DMS79 (cell line): ENCODE results near the gene OR2T1.
"Not testable (repeated sequence)": the region's sequence is repeated elsewhere in the genome, so short reads cannot be mapped to it uniquely, and the experiment has no call there.

ENCODE experiments used
- DNase-seq: peaks from one replicate; lab custom pipeline; 2025; lab: John Stamatoyannopoulos, UW

Gene OR2T1, protein sequence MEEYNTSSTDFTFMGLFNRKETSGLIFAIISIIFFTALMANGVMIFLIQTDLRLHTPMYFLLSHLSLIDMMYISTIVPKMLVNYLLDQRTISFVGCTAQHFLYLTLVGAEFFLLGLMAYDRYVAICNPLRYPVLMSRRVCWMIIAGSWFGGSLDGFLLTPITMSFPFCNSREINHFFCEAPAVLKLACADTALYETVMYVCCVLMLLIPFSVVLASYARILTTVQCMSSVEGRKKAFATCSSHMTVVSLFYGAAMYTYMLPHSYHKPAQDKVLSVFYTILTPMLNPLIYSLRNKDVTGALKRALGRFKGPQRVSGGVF

DNA sequence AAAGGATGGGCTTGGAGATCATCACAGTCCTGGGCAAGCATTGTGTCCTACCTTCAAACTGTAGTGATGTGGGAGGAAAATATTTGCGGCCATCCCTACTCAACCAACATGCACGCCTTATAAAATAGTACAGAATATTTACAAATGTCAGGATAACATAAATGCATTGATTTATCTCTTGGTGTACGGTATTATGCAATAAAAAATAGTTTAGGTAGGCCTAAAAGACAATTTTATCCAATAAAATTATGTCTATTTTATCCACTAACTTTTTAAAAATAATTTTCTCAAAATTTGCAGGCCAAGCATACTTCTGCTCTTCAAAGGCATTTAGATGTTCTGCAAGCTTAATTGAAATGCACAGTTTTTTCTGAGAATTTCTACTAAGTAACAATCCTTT lies at the start of gene OR2T1:
Gene OR2T1, plus strand, starts transcription at position 301 of the 400 bp plus-strand sequence. CDS start 3,100 bp downstream, outside the sequence.
- no peak for DNase-seq

DNA sequence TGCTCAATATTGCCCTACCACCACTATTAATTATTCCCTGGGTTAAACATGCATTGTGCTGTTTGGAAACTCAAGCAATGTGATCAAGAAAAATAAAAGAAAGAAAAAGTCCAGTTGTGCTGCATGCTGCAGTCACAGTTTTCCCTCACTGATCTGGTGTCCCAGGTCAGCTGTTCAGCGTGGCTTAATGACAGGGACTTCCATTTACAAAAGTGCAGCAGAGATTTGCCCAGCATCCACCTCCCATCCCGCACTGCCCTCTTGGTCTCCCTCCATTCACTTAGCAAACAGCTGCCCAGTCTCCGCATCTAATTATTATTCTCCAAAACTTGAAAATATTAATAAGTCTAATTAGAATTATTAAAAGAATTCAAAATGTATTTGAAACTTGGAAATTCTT lies 43.4 kb upstream of the OR2T1 start:
- DNase-seq, result no peak

DNA sequence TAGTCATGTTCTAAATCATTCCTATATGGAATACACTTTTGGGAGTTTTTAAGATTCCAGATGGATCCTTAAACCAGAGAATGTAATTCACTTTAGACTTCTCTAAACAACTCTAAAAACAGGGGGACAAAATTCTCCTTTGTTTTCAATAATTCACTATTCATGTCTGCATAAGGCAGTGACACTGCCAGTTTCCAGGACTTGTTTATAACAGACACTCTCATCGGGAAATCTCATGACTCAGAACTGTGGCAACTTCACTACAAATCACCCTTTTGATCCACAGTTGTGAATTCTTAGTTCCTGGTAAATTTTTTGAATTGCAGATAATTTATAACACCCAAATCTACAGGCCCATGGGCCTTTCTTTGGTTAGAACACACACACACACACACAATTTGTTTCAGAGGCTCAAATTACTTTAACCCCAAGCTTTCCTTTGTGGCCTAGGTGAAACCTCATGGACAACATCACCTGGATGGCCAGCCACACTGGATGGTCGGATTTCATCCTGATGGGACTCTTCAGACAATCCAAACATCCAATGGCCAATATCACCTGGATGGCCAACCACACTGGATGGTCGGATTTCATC lies 41.6 kb upstream of the OR2T1 start, which contains the start of gene OR2T4:
Gene OR2T4, plus strand, starts transcription at position 545 of the 595 bp plus-strand sequence. Its CDS starts 0 bp downstream, at position 545.
- DNase-seq, result no peak

DNA sequence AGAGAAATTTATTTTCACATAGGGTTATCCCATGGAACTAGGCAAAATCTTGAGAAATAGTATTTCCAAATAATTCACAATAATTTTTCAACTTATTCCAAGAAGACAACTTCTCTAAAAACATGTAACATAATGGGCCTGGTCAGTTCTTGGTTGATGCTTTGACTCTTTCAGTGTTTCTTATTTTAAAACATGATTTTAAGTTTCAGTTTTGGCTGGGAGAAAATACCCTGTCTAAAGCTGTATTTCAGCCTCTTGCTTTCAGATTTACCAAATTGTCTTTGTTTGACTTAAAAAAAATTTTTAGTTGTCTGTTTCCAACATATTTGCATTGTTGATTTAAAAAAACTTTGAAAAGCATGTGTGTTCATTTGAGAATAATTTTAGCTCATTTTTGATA lies 36.2 kb upstream of the OR2T1 start:
- DNase-seq, result no peak

DNA sequence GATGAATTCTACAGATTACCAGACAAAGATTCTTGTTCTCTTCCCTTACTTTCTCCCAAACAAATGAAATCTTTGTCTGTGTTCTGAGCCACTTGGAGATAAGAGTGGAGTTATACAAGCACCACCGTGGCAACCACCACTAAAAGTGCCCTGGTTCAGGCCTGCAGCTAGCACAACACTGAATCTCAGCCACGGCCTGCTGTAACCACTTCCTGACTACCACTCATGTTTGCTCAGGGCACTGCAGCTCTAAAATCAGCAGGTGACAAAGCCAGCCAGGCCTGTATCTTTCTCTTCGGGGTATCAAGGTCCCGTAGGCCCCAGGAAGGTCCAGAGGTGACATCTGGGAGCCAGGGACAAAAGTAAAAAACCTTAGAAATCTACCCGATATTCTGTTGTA lies 30.5 kb upstream of the OR2T1 start:
- DNase-seq, result no peak

DNA sequence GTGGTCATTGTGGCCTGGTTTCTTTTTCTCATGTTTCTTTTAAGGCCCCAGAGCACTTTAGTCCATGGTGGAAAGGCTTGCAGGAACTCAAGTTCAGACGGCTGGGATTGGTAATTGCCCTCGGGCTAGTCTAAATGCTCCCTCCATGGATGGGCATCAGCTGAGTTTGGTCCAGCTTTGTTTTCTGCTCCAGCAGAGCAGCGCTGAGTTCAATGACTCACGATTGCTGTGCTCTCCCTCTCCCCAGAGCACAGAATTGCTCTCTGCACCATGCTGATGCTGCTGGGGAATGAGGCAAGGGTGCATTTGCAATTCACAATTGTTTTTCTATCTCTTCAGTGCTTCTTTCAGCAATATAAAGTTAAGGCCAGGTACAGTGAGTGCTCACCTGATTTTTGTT lies 29.1 kb upstream of the OR2T1 start:
- no peak for DNase-seq

DNA sequence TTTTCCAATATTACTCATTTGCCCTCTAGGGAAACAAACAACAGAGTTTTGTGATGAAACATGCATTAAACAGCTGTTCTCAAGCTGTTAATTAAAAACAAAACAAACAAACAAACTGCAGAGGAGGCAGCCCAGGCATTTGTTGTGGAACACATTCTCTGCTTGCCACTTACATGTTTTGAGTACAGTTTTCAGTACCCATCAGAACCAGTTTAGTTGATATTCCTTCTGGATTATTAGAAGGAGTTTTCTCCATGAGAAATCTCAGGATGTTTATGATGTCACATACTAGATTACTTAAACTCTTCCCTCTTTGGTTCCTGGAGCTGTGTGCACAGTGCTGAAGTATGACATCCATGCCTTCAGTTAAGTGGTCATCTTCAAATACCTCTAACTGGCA lies 27.4 kb upstream of the OR2T1 start, which contains the start of gene OR2T6:
Gene OR2T6, plus strand, starts transcription at position 301 of the 400 bp plus-strand sequence. CDS start 11,863 bp downstream, outside the sequence.
- no peak for DNase-seq

DNA sequence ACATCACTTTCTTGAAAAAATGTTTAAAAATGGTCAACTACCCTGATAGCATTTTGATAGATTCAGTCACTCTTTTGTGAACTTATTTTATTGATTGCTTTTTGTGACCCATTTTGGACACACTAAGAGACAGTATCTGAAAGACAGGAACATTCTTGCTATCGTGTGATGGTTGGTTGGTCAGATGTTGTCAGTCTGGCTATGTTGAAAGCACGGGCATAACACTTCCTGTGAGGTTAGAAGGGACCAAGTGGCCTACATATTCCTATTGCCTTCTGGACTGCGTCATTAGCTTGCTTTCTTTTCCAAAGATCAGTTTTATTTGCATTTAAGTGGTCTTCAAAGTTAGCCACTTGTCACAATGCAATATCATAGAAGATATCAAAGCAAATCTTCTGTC lies 25.9 kb upstream of the OR2T1 start:
- DNase-seq, result no peak

DNA sequence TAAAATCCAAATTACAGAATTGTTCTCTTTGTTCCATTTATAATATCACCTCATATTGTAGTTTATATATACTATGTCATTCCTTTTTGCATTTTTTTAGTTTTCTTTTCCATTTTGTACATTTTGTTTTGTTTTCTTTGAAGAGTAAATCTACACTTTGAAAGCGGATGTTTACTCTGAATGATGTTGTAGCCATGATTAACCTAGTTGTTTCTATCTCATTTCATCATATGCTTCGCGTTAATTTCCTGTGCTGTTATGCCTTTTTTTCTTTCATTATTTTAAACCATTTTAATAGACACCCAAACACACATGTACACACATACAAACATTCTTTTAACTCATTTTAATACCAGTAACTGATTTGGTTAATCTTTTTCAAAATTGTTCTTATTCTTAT lies 22.0 kb upstream of the OR2T1 start:
- DNase-seq, result no peak

DNA sequence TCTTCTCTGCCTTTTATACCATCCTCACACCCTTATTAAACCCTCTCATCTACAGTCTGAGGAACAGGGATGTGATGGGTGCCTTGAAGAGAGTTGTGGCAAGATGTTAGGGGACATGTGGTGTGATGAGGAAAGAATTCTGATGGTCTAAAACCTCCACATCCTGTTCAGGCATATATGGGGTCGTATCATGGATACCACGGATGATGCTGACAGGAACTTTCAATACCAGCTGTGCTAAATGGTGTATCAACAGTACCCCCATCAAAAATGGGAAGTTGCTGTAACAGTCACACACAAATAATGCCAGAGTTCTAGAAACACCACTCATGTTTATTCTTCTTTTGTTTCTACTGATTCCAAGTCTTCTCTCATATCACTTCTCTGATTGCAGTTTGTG lies 14.4 kb upstream of the OR2T1 start:
- no peak for DNase-seq

DNA sequence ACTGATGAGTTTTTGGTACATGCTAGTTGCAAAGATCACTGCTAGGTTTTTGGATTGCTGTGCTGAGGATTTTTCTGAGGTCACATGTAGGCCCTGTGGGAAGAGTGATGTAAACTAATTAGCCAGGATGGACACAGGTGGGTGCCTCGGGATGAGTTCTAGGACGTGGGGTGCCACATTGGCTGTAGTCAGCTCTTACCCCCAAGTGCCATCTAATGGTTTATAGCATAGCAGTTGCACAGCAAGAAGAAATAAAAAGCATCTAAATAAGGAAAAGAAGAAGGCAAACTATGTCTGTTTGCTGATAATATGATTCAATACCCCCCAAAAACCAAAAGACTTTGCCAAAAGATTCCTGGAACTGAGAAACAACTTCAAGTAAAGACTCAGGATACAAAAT lies 9.8 kb upstream of the OR2T1 start:
- no peak for DNase-seq

DNA sequence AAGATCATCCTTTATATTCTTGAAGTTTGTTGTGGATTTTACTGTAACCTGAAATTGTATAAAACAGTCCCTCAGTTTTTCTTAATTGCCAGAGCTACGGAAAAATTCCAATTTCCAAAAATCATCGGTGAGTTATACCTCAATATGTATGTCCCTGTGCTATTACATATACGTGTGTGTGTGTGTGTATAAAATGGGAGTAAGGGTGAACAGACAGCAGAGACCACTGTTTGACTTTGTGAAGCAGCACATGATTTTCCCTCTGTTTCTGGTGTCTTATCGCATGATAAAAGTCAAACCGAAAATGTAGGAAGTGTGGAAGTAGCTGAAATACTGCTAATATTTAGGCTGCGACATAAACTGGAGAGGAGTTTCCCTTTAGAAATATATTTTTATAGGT lies 1.2 kb downstream of the OR2T1 start:
- DNase-seq, result no peak

DNA sequence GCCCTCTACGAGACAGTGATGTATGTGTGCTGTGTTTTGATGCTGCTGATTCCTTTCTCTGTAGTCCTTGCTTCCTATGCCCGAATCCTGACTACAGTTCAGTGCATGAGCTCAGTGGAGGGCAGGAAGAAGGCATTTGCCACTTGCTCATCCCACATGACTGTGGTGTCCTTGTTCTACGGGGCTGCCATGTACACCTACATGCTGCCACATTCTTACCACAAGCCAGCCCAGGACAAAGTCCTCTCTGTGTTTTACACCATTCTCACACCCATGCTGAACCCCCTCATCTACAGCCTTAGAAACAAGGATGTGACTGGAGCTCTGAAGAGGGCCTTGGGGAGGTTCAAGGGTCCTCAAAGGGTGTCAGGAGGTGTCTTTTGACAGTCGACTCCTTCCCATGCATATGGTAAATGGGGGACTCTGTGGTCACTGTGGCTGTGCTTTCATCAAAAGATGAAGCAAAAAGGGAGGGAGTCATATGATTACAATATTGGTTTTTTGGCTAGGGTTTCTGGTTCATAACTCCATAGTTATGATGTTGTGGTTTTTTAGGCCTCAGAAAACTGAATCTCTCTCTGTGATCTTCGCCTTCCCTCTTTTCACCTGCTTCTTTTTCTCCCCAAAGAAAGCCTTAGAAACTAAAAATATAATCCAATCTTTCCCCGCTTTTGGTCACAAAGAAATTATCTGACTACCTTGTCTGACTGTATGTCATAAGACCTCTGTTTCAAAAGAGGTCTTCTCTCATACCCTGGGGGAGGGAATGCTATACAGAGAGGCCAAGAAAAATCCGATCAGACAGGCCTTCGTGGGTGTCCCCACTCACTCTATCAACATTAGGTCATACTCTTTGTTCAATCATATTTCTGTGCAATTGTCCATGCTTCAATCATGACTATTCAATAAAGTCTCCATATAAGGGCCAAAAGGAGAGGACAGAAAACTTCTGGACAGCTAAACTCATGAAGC lies 4.2 kb downstream of the OR2T1 start:
- no peak for DNase-seq

DNA sequence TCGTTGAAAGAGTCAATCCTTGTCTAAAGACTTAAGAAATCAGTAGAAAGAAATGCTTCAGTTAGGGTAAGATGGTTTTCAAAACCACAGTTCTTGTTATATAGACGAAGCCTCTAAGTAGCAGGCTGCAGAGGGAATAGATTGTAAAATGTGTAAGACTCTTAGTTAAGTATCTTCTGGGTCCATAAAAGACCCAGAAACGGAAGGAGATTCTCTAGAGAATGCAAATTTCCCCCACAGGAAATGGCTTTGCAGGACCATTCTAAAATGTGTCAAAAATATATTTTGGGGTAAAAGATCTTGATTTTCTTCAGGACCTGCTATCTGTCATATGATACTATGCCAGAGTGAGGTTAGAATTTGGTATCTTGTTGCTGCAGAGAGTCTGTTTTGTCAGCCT lies 13.4 kb downstream of the OR2T1 start:
- DNase-seq, result no peak

DNA sequence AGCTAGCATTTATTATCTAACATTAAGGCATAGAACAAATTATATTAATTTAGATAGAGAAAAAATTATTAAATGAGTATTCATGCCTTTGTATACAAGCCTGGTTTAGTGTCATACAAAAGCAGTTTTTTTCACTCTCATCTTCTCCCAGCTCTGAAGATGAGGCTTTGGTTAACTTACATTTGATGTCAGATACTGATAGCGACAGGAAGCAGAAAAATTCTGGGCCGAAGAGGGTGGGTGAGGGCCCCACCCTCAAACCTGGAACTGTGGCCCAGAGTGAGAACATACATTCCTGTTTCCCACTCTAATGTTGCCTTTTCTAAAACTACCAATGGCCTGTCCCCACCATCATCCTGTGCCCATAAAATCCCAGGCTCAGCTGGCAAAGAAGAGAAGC lies 15.0 kb downstream of the OR2T1 start:
- no peak for DNase-seq

DNA sequence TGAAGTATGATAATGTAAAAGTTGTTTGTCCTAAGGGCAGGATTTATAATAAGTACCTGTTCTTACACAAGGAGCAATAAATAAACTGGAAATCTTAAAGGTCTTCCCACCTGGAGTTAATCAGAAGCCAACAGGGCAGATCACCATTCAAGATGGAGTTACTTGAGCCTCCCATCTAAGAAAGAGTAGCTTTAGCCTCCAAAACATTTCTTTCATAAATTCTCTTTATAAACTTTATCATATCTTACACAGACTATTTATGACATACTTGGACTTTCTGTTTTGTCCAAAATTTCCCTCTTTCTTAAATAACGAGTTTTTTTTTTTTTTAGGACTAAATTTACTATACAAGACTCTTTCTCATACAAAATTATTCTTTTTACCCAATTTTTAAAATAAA lies 18.5 kb downstream of the OR2T1 start:
- DNase-seq, result no peak

DNA sequence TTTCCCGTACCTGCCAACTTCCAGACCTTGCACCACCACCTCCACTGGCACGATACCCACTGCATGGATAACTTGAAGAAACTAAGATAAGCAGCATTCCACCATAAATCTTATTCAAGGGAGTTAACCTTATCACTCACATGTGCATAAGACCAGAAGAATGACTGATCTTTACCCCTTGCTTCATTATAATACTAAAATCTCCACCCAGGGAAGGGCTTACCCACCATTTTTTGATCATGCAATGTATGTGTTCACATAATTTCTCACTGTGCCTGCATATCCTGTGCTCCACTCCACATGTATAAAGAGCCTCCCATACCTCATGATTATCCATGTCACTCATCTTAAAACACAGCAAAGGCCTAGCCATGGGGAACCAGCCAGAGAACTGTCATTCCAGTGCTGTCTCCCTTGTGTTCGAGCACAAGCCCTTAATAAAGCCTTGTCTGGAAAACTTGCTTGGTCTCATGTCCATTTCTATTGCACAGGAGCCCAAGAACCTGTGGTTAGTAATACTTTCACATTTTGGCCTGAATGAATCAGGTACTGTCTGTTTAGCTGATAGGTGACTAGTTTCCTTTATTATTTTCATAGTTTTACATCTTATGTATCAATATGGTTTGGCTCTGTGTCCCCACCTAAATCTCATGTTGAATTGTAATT lies 24.8 kb downstream of the OR2T1 start:
- DNase-seq, result not testable (repeated sequence)

DNA sequence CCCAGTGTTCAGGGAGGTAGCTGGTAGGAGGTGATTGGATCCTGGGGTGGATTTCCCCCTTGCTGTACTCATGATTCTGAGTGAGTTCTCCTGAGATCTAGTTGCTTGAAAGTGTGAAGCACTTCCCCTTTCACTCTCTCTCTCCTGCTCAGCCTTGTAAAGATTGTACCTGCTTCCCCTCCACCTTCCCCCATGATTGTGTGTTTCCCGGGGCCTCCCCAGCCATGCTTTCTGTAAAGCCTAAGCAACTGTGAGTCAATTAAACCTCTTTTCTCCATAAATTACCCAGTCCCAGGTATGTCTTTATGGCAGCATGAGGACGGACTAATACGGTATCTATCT lies 25.3 kb downstream of the OR2T1 start:
- not testable (repeated sequence) for DNase-seq

DNA sequence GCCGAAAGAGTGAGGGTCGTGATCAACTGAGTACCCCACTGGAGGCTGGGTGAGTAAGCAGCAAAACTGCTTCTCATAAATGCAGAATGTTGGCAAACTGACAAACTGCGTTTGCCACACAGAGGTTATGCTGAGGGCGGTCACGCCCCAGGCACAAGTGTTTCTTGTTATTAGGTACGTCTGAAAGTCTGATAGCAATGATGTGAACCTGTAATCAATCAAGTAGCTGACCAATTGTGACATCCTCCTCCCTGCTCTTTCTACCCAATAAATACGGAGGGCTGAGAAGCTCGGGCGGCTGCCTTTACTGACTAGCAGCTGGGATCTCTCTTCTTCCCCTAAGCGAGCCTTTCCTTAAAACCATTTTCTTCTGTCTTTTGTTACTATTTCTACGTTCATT lies 28.8 kb downstream of the OR2T1 start:
- not testable (repeated sequence) for DNase-seq

DNA sequence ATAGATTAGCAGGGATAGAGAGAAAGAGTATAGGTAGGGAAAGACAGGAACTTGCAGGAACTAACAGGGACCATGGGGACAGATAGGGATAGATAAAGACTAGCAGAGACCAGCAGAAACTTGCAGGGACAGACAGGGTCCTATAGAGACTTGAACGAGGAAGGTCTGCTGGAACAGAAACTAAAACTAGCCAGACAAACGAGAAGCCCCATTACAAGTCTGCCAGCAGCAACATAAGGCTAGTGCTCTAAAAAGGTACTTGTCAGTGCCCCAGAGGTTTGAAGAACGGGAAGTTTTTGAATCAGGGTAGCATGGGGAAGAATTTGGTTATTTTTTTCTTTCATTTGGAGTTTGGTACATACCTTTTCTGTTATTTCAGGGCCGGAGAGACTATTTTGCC lies 29.4 kb downstream of the OR2T1 start:
- not testable (repeated sequence) for DNase-seq

DNA sequence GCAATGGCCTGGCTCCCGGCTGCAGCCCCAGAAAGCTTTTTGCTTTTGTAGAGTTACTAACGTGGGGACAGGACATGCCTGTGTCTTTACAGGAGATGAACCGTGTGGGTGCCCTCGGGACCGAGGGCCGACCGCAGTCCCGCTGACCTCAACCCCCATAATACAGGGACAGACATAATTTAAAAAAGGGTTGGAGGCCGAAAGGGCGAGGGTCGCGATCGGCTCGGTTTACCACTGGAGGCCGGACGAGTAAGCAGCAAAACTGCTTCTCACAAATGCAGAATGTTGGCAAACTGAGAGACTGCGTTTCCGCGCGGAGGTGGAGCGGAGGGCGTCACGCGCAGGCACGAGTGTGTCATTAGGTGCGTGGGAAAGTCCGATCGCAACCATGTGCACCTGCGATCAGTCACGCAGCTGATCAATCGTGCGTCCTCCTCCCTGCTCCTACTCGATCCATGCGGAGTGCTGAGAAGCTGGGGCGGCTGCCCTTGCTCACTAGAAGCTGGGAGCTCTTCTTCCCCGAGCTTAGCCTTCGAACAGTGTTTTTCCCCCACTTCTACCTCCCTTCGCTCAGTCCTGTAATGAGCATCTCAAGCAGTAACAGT lies 31.1 kb downstream of the OR2T1 start:
- not testable (repeated sequence) for DNase-seq

DNA sequence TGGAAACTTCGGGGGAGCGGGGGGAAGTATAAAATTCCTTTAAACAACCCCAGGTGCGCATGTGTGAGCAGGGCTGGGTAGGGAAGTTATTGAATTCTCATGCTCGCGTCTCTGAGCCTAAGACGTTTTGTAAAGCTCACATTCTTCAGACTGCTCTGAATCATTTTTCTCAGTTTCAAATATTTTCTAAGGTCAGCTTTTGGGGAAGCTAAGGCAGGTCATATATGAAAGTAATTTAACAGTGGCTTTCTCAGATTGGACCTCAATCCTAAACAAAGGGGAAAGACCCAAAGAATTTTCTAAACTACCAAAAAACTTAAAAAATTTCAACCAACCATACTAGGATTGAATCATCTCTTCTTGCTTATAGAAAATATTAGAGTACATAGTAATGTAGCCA lies 32.1 kb downstream of the OR2T1 start:
- not testable (repeated sequence) for DNase-seq
